ENCODE measurements around the gene ABCA13.

The ABCA13 gene

DNA sequence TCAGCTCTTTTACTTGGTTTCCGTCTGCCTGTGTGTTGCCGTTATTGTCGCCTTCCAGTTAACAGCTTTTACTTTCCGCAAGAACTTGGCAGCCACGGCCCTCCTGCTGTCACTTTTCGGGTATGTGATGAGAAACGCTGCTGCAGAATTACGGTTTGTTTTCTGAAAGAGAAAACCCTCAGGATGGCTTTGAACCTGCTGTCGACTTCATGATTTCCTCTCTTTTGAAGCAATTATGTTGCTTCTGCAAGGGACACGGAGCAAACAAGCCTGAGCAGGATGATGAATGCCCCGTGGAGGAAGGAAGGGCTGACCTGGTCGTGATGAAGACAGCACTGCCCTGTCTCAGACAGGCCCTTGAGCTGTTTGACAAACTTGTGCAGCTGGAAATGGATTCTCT is 339.8 kb downstream of the ABCA13 start:
- TF ChIP-seq, protein P1, sequence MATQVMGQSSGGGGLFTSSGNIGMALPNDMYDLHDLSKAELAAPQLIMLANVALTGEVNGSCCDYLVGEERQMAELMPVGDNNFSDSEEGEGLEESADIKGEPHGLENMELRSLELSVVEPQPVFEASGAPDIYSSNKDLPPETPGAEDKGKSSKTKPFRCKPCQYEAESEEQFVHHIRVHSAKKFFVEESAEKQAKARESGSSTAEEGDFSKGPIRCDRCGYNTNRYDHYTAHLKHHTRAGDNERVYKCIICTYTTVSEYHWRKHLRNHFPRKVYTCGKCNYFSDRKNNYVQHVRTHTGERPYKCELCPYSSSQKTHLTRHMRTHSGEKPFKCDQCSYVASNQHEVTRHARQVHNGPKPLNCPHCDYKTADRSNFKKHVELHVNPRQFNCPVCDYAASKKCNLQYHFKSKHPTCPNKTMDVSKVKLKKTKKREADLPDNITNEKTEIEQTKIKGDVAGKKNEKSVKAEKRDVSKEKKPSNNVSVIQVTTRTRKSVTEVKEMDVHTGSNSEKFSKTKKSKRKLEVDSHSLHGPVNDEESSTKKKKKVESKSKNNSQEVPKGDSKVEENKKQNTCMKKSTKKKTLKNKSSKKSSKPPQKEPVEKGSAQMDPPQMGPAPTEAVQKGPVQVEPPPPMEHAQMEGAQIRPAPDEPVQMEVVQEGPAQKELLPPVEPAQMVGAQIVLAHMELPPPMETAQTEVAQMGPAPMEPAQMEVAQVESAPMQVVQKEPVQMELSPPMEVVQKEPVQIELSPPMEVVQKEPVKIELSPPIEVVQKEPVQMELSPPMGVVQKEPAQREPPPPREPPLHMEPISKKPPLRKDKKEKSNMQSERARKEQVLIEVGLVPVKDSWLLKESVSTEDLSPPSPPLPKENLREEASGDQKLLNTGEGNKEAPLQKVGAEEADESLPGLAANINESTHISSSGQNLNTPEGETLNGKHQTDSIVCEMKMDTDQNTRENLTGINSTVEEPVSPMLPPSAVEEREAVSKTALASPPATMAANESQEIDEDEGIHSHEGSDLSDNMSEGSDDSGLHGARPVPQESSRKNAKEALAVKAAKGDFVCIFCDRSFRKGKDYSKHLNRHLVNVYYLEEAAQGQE (IDR thresholded peaks at IDR 0.05; ENCODE audit: insufficient read depth in 1 of 2, low read depth in 2 of 2, low read length in 2 of 2), result no peak
- TF ChIP-seq SIN3A (IDR thresholded peaks at IDR 0.05; ENCODE audit: borderline replicate concordance, insufficient read depth, low read length), result no peak

DNA sequence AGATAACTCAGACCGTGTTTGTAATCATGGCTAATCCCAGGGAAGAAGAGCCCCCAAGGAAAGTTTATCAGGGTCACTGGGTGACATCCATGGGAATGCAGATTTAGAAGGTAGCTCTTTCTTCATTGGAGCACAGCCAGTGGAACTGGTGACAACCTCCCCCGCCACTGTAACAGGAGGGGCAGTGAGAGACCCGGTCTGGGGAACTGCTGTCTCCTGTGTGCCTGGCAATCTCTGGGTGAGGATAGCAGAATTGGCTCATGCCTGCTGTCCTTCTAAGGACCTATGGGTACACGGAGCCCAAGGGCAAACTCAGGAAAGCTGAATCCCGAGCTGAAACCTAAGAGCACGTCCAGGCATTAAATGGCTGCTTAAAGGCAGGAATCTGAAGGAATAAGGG is 341.6 kb downstream of the ABCA13 start:
- TF ChIP-seq, protein P1 (IDR thresholded peaks at IDR 0.05; ENCODE audit: insufficient read depth in 1 of 2, low read depth in 2 of 2, low read length in 2 of 2), result no peak
- TF ChIP-seq TAF1 (IDR thresholded peaks at IDR 0.05; ENCODE audit: borderline replicate concordance, insufficient read depth, low read length), result no peak
- no peak for TF ChIP-seq FOXP2 (optimal IDR thresholded peaks at IDR 0.05; ENCODE audit: borderline replicate concordance, extremely low read depth, extremely low read length, insufficient read depth)
- TF ChIP-seq POLR2AphosphoS5 (IDR thresholded peaks at IDR 0.05; ENCODE audit: low read depth, low read length), result no peak
- TF ChIP-seq SIN3A (IDR thresholded peaks at IDR 0.05; ENCODE audit: borderline replicate concordance, insufficient read depth, low read length), result no peak

DNA sequence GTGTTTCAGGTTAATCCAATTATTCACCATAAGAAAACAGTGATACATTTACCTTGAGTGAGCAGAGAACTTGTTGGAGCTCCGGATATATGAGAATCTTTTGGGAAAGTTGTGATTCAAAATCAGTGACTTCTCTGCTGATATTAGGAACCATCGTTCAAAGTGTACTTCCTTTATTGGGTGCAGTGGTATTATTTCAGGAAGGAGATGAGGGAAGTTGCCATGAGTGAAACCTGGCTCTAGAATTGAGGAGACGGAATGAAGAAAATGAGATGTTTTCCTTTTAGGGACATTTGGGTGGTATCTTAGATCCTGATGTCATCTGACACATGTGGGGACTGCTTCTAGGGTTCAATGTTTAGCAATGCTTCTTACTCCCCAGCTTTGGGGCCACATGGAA is 343.9 kb downstream of the ABCA13 start:
- TF ChIP-seq POLR2AphosphoS5 (IDR thresholded peaks at IDR 0.05; ENCODE audit: low read depth, low read length) (no peak), TAF1 (IDR thresholded peaks at IDR 0.05; ENCODE audit: borderline replicate concordance, insufficient read depth, low read length) (no peak), SIN3A (IDR thresholded peaks at IDR 0.05; ENCODE audit: borderline replicate concordance, insufficient read depth, low read length) (no peak)

DNA sequence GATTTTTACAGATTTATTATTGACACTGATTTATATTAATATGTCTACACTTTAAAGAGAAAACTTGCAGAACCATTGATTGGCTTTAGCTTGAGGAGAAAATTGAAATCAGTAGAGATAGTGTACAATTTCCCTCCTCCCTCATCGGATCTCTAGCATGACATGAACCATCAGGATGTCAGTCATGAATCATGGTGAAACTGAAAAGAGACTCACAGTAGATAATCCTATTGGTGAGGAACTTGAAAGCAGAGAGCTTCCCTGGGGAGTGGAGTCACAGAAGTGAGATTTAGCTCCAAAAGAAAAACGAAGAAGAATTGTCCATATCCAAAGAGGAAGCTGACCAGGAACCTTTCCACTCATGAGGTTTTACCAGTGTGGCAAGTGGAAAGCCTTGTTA is 346.8 kb downstream of the ABCA13 start:
- TF ChIP-seq TAF1 (IDR thresholded peaks at IDR 0.05; ENCODE audit: borderline replicate concordance, insufficient read depth, low read length) (no peak), SIN3A (IDR thresholded peaks at IDR 0.05; ENCODE audit: borderline replicate concordance, insufficient read depth, low read length) (no peak), POLR2AphosphoS5 (IDR thresholded peaks at IDR 0.05; ENCODE audit: low read depth, low read length) (no peak), FOXP2 (optimal IDR thresholded peaks at IDR 0.05; ENCODE audit: borderline replicate concordance, extremely low read depth, extremely low read length, insufficient read depth) (no peak)
- TF ChIP-seq, protein P1 (IDR thresholded peaks at IDR 0.05; ENCODE audit: insufficient read depth in 1 of 2, low read depth in 2 of 2, low read length in 2 of 2), result no peak

DNA sequence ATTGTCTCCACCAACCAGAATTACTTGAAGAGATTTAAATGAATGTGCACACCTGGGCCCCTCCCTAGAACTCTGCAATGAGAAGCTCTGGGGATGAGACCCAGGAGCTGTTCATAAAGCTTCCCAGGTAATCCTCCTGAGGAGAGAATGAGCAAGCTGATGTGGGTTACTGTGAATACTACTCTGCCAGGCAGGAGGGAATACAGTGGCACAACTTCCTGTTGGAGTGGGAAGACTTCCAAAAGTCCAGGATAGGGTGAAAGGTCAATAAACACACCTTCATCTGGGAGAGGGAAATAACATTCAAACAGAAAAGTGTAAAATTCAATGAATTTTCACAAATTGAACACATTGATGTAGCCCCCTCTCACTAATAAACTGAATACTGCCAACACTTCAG is 351.4 kb downstream of the ABCA13 start:
- TF ChIP-seq SIN3A (IDR thresholded peaks at IDR 0.05; ENCODE audit: borderline replicate concordance, insufficient read depth, low read length), result no peak

DNA sequence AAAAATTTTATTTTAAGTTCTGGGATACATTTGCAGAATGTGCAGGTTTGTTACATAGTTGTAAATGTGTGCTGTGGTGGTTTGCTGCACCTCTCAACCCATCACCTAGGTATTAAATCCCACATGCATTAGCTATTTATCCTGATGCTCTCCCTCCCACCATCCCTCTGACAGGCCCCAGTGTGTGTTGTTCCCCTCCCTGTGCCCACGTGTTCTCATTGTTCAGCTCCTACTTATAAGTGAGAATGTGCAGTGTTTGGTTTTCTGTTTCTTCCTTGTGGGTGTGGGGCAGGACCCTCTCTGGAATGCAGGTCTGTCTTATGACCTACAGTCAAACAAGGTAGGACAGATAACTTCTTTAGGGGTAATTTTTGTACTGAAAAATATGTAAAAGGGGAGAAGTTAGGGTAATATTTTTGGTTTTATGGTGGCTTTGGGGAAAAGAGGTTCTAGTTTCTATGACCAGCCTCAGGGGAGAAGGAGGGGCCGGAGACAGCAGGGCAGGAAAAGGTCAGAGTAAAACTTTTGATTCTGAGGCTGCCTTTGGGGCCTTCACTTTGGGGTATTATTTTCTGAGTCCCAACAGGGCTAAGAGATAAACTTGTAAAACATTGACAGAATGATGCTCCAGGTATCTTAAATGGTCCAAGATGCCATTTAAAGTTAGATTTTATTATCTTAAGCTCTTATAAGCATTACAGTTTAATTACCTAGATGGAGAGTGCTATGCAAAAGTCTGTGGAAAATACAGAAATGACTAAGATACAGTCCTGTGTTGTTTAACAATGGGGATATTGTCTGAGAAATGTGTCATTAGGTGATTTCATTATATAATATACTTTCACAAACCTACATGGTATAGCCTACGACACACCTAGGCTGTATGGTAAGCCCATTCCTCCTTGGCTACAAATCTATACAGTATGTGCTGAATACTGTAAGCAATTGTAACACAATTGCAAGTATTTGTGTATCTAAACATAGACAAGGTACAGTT is 354.8 kb downstream of the ABCA13 start:
- TF ChIP-seq TAF1 (IDR thresholded peaks at IDR 0.05; ENCODE audit: borderline replicate concordance, insufficient read depth, low read length), result no peak
- TF ChIP-seq SIN3A (IDR thresholded peaks at IDR 0.05; ENCODE audit: borderline replicate concordance, insufficient read depth, low read length), result no peak
- no peak for TF ChIP-seq FOXP2 (optimal IDR thresholded peaks at IDR 0.05; ENCODE audit: borderline replicate concordance, extremely low read depth, extremely low read length, insufficient read depth)
- TF ChIP-seq, protein P1 (IDR thresholded peaks at IDR 0.05; ENCODE audit: insufficient read depth in 1 of 2, low read depth in 2 of 2, low read length in 2 of 2), result no peak
- TF ChIP-seq POLR2AphosphoS5 (IDR thresholded peaks at IDR 0.05; ENCODE audit: low read depth, low read length), result no peak
